K562 (cell line): ENCODE measurements around the gene OBSCN. TPM values are rescaled to one million over a fixed set of nuclear protein-coding genes. Genes with fewer than 3 reads are reported as not detected.

ENCODE experiments used
- ATAC-seq: fragments of 200-7000 bp; cut with Tn5 transposase; 3 replicates; pipeline ENCODE4 v1.9.1; 2020; ENCODE audit warnings: moderate library complexity
- BruUV-seq: library from RNA; stranded (reverse); fragments of 400-500 nt; replicated peaks from 2 replicates; lab custom pipeline; 2021; lab: Mats Ljungman, UMichigan
- CTCF ChIA-PET: fragments of 300-600 bp; formaldehyde crosslinking; extraction: SDS; loops from one replicate; lab custom pipeline; 2021; ENCODE audit warnings: low intra/inter-chr PET ratio; lab: Yijun Ruan, JAX
- POLR2A ChIA-PET: fragments of 300-600, 350-650 bp; sonication (Branson Sonifier 250); formaldehyde crosslinking; extraction: SDS; loops from one replicate; lab custom pipeline; 2021; ENCODE audit warnings: antibody characterized with exemption, inconsistent platforms; lab: Yijun Ruan, JAX
- DNase-seq, 4 experiments: peaks; one replicate each; pipeline versions ENCODE4 v3.0.0 to v3.0.0-alpha.2; 2011 to 2018; ENCODE audit warnings: low spot score in 3 of 4, mixed read lengths in 3 of 4; ENCODE audit errors: extremely low read depth in 1 of 4
- FAIRE-seq: peaks from 2 replicates; lab custom pipeline; 2011; peaks lifted over from hg19 to GRCh38; lab: Jason Lieb, UNC
- H2AFZ ChIP-seq: 2 replicates; pipeline ENCODE4 v1.6.0; 2011; ENCODE audit warnings: low read depth, low read length, control low read depth, inconsistent platforms
- H3K27ac ChIP-seq: fragments of 200-600 bp; 3 replicates; pipeline ENCODE4 v1.8.0; 2011; ENCODE audit warnings: low read depth, mild to moderate bottlenecking, control low read depth, inconsistent platforms, low read length, moderate library complexity, mixed read lengths; ENCODE audit errors: extremely low read depth
- H3K27me3 ChIP-seq, 2 experiments: fragments of 300-600 bp in 1 of 2; 2 replicates in 1 of 2; 3 replicates in 1 of 2; pipeline versions ENCODE4 v1.6.0 to v1.8.0; 2011; ENCODE audit warnings: inconsistent platforms in 2 of 2, low read length in 2 of 2, mild to moderate bottlenecking in 1 of 2, mixed read lengths in 1 of 2, moderate library complexity in 1 of 2; ENCODE audit not compliant: control insufficient read depth in 2 of 2, insufficient read depth in 2 of 2
- H3K36me3 ChIP-seq: fragments of 300-600 bp; 3 replicates; pipeline ENCODE4 v1.8.0; 2011; ENCODE audit warnings: mild to moderate bottlenecking, low read length, inconsistent platforms; ENCODE audit not compliant: control insufficient read depth, insufficient read depth
- H3K4me1 ChIP-seq, 2 experiments: fragments of 200-600 bp in 1 of 2; replicated peaks in 1 of 2; 2 replicates in 1 of 2; 3 replicates in 1 of 2; pipeline versions ENCODE4 v1.5.1 to v1.8.0; 2011; ENCODE audit warnings: inconsistent platforms in 2 of 2, low read length in 2 of 2, mild to moderate bottlenecking in 1 of 2, mixed read lengths in 1 of 2, moderate library complexity in 1 of 2; ENCODE audit not compliant: control insufficient read depth in 2 of 2, insufficient read depth in 2 of 2
- H3K4me2 ChIP-seq: 2 replicates; pipeline ENCODE4 v1.6.1; 2011; ENCODE audit warnings: low read length, control low read depth, inconsistent platforms, mixed read lengths; ENCODE audit not compliant: insufficient read depth
- H3K4me3 ChIP-seq: fragments of 200-600 bp; sonication (generic), shearing (Covaris generic); 2 replicates; pipeline ENCODE4 v1.5.1; 2016; ENCODE audit warnings: control low read depth, inconsistent platforms
- H3K79me2 ChIP-seq: fragments of 200-600 bp; 3 replicates; pipeline ENCODE4 v1.8.0; 2011; ENCODE audit warnings: low read length, inconsistent platforms; ENCODE audit not compliant: control insufficient read depth, insufficient read depth
- H3K9ac ChIP-seq, 2 experiments: 2 replicates each; pipeline versions ENCODE4 v1.6.0 to v1.6.1; 2011; ENCODE audit warnings: low read depth in 2 of 2, low read length in 2 of 2, control low read depth in 1 of 2, inconsistent platforms in 1 of 2, mild to moderate bottlenecking in 1 of 2, mixed read lengths in 1 of 2; ENCODE audit not compliant: insufficient read depth in 1 of 2
- H3K9me1 ChIP-seq: one replicate; pipeline ENCODE4 v1.6.0; 2011; ENCODE audit warnings: inconsistent platforms, mild to moderate bottlenecking, low read length, moderate library complexity; ENCODE audit not compliant: control insufficient read depth, insufficient read depth
- H3K9me3 ChIP-seq: replicated peaks from 2 replicates; pipeline ENCODE4 v1.5.1; 2011; ENCODE audit warnings: low read depth, low read length, inconsistent platforms; ENCODE audit not compliant: control insufficient read depth, insufficient read depth
- H4K20me1 ChIP-seq: replicated peaks from 2 replicates; pipeline ENCODE4 v1.6.1; 2011; ENCODE audit warnings: low read length, inconsistent platforms, mixed read lengths; ENCODE audit not compliant: control insufficient read depth, insufficient read depth
- GATAD2B ChIP-seq: fragments of 450-650 bp; IDR thresholded peaks from 2 replicates; pipeline ENCODE4 v1.6.1; 2017; ENCODE audit warnings: mild to moderate bottlenecking, borderline replicate concordance
- GTF2B ChIP-seq: IDR thresholded peaks from 2 replicates; pipeline ENCODE4 v1.6.1; 2011; ENCODE audit not compliant: insufficient read length; ENCODE audit errors: extremely low read depth
- SMAD2 ChIP-seq: fragments of 150-350 bp; IDR thresholded peaks from 2 replicates; pipeline ENCODE4 v1.6.1; 2014; ENCODE audit warnings: low read depth, mild to moderate bottlenecking, low read length
- USF2 ChIP-seq: sonication (generic); formaldehyde crosslinking; IDR thresholded peaks from 2 replicates; pipeline ENCODE4 v1.5.0; 2020; ENCODE audit warnings: missing genetic modification reagents
- ZNF445 ChIP-seq: fragments of 250-450 bp; sonication (Bioruptor Pico); IDR thresholded peaks from 2 replicates; pipeline ENCODE4 v1.4.0; 2020; ENCODE audit warnings: low read depth, mild to moderate bottlenecking, moderate library complexity
- WGBS: fragments of 100-300 bp; shearing (Covaris generic); methylation state at CpG from one replicate; pipeline ENCODE4 v1.1.6; 2016; ENCODE audit warnings: low coverage, mixed read lengths; ENCODE audit not compliant: insufficient coverage; ENCODE audit errors: missing lambda C conversion rate; 5-methylcytosine and 5-hydroxymethylcytosine counted together
- in situ Hi-C: fragments of 300-500 bp; cut with MboI; formaldehyde crosslinking; loops from 4 replicates; pipeline ENCODE4 v1.15.0; 2018; ENCODE audit warnings: inconsistent platforms, mixed read lengths
- intact Hi-C: fragments of 100-400 bp; cut with micrococcal nuclease; formaldehyde crosslinking; loops from 2 replicates; pipeline ENCODE4 v1.14.2; 2022
- polyA plus RNA-seq, 8 experiments: library from polyadenylated mRNA; depleted of rRNA in 4 of 8; stranded (reverse) in 5 of 8; unstranded in 3 of 8; fragments of >200 nt; fragmentation: Nextera tagmentation in 2 of 8; fragmentation: Illumina TruSeq in 1 of 8; extraction: Ambion mirVana in 2 of 8; extraction: Trizol in 1 of 8; gene quantifications; 2 replicates each; pipeline versions ENCODE4 v1.2.1 to v1.2.3, GENCODE V29; 2011 to 2014; ENCODE audit warnings: inconsistent platforms in 1 of 8, missing spikeins in 1 of 8
- total RNA-seq, 7 experiments: library from RNA; depleted of rRNA in 6 of 7; stranded (reverse); fragments of >200 nt in 6 of 7; fragmentation: Illumina TruSeq in 2 of 7; extraction: Trizol in 2 of 7; gene quantifications; 2 replicates each; pipeline versions ENCODE4 v1.2.1 to v1.2.3, GENCODE V29; 2011 to 2021; ENCODE audit warnings: low replicate concordance in 1 of 7
- TF ChIP-seq, protein P1 (sequence below): fragments of 450-650 bp; formaldehyde crosslinking; IDR thresholded peaks from 2 replicates; pipeline ENCODE4 v1.4.0; 2022; ENCODE audit warnings: missing genetic modification characterization
- TF ChIP-seq, protein P2 (sequence below): sonication (generic); formaldehyde crosslinking; IDR thresholded peaks from 2 replicates; pipeline ENCODE4 v1.8.0; 2022; ENCODE audit warnings: mild to moderate bottlenecking, missing genetic modification reagents

Gene OBSCN
- total and polyA plus RNA-seq, 9 of the 15 experiments (the other 6 are each of a cell fraction or from before 2014, with no cell fraction given), result 0.18 to 19.7 (median 3.6) TPM

GRCh38 chr1:228256626-228257375 is 49.0 kb downstream of the OBSCN start:
- H3K27me3 ChIP-seq, result peaks cover 0 to 19% of the 10 kb centered on the region in 2 experiments; a peak in 3 of 5 replicates
- intact Hi-C loops, result no loop called here
- H2AFZ ChIP-seq, result no peak overlapping the region
- BruUV-seq, result no TSS peak
- no peaks in the 10 kb centered on the region for H3K9me3 ChIP-seq
- no peak overlapping the region for H3K4me2 ChIP-seq
- peaks cover 0 to 6% of the 10 kb centered on the region in 2 experiments; a peak in 3 of 5 replicates for H3K4me1 ChIP-seq
- ATAC-seq (no peak), DNase-seq (no peak)
- no peak overlapping the region for H3K4me3 ChIP-seq
- 14% methylated on average over 24 of the region's 24 CpGs for WGBS
- no peaks in the 10 kb centered on the region for H3K9me1 ChIP-seq
- no peak overlapping the region for H3K9ac ChIP-seq
- no peaks in the 10 kb centered on the region for H4K20me1 ChIP-seq
- TF ChIP-seq SMAD2 (no peak), USF2 (0 out of 2 replicates have a peak, but pooled peaks have one; percentile 10), GATAD2B (no peak), GTF2B (no peak), ZNF445 (CRISPR knock-in tag) (no peak)
- TF ChIP-seq, protein P1, sequence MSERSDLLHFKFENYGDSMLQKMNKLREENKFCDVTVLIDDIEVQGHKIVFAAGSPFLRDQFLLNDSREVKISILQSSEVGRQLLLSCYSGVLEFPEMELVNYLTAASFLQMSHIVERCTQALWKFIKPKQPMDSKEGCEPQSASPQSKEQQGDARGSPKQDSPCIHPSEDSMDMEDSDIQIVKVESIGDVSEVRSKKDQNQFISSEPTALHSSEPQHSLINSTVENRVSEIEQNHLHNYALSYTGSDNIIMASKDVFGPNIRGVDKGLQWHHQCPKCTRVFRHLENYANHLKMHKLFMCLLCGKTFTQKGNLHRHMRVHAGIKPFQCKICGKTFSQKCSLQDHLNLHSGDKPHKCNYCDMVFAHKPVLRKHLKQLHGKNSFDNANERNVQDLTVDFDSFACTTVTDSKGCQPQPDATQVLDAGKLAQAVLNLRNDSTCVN, result no peak
- TF ChIP-seq, protein P2, sequence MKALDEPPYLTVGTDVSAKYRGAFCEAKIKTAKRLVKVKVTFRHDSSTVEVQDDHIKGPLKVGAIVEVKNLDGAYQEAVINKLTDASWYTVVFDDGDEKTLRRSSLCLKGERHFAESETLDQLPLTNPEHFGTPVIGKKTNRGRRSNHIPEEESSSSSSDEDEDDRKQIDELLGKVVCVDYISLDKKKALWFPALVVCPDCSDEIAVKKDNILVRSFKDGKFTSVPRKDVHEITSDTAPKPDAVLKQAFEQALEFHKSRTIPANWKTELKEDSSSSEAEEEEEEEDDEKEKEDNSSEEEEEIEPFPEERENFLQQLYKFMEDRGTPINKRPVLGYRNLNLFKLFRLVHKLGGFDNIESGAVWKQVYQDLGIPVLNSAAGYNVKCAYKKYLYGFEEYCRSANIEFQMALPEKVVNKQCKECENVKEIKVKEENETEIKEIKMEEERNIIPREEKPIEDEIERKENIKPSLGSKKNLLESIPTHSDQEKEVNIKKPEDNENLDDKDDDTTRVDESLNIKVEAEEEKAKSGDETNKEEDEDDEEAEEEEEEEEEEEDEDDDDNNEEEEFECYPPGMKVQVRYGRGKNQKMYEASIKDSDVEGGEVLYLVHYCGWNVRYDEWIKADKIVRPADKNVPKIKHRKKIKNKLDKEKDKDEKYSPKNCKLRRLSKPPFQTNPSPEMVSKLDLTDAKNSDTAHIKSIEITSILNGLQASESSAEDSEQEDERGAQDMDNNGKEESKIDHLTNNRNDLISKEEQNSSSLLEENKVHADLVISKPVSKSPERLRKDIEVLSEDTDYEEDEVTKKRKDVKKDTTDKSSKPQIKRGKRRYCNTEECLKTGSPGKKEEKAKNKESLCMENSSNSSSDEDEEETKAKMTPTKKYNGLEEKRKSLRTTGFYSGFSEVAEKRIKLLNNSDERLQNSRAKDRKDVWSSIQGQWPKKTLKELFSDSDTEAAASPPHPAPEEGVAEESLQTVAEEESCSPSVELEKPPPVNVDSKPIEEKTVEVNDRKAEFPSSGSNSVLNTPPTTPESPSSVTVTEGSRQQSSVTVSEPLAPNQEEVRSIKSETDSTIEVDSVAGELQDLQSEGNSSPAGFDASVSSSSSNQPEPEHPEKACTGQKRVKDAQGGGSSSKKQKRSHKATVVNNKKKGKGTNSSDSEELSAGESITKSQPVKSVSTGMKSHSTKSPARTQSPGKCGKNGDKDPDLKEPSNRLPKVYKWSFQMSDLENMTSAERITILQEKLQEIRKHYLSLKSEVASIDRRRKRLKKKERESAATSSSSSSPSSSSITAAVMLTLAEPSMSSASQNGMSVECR, result 0 out of 2 replicates have a peak, but pooled peaks have one; percentile 18
- TF ChIP-seq, all 486 proteins: peak for 2
- Histone ChIP-seq H3K27ac (no peak overlapping the region), H3K36me3 (no peaks in the 10 kb centered on the region), H3K79me2 (no peaks in the 10 kb centered on the region)
- POLR2A ChIA-PET, result interaction anchor here (0.6 kb wide), 1 partner anchor 230 kb away, joined by 3 read pairs; no protein-coding TSS in a partner anchor
- CTCF ChIA-PET, result no interaction called here
- in situ Hi-C loops, result no loop called here
- no peak for FAIRE-seq
